GM12892 (cell line): ENCODE results near the gene SLC10A3.

Experiments used
- DNase-seq: peaks from one replicate; pipeline ENCODE4 v3.0.0; 2011; ENCODE audit not compliant: insufficient read length
- FAIRE-seq: peaks from 2 replicates; lab custom pipeline; 2011; peaks lifted over from hg19 to GRCh38; lab: Jason Lieb, UNC
- POLR2A ChIP-seq: IDR thresholded peaks from 2 replicates; pipeline ENCODE4 v1.6.1; 2011; ENCODE audit warnings: low read depth, low read length, control low read depth
- POLR2AphosphoS5 ChIP-seq: IDR thresholded peaks from 2 replicates; pipeline ENCODE4 v1.6.1; 2011; ENCODE audit warnings: low read depth, low read length, control low read depth
- TAF1 ChIP-seq: IDR thresholded peaks from 2 replicates; pipeline ENCODE4 v1.6.1; 2011; ENCODE audit warnings: low read depth, mild to moderate bottlenecking, control low read depth, low read length, borderline replicate concordance

Gene SLC10A3

DNA sequence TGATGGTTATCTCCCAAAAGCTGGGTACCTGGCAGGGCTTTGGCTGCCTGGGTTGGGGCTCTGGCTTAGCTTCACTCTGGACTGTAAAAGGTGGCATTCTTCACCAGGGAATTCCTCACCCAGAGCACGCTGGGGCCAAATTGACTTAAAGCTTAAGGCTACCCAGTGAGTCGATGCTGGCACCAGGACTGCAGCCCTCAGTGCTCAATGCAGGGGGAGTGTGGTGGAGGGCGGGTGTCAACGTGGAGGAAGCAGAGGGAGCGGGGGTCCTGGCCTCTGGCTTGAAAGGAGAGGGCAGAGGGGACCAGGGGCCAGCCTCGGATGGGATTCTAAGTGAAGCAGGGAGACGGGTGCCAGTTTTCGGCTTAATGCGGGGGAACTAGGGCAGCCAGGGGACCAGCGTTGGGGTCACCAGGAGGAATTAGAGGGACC, 46.9 kb downstream of the SLC10A3 start:
- FAIRE-seq (no peak), DNase-seq (no peak)
- no peak for TF ChIP-seq TAF1
- no peak for TF ChIP-seq POLR2AphosphoS5
- TF ChIP-seq POLR2A: no peak

- FAIRE-seq (no peak), DNase-seq (no peak)
- TF ChIP-seq POLR2AphosphoS5 (no peak), TAF1 (no peak), POLR2A (no peak)
Measured at GRCh38 chrX:154441984-154442707, 48.3 kb downstream of the SLC10A3 start.

GRCh38 chrX:154441564-154441963, 48.9 kb downstream of the SLC10A3 start:
- no peak for FAIRE-seq
- TF ChIP-seq TAF1: no peak
- TF ChIP-seq POLR2A: no peak
- no peak for TF ChIP-seq POLR2AphosphoS5
- DNase-seq: no peak

GRCh38 chrX:154440623-154441357, 49.6 kb downstream of the SLC10A3 start:
- FAIRE-seq: no peak
- TF ChIP-seq TAF1: no peak
- TF ChIP-seq POLR2AphosphoS5: no peak
- TF ChIP-seq POLR2A: no peak
- no peak for DNase-seq

GRCh38 chrX:154439841-154440240, 50.6 kb downstream of the SLC10A3 start:
- DNase-seq (no peak), FAIRE-seq (no peak)
- TF ChIP-seq POLR2A: no peak
- TF ChIP-seq TAF1: no peak
- no peak for TF ChIP-seq POLR2AphosphoS5

DNA sequence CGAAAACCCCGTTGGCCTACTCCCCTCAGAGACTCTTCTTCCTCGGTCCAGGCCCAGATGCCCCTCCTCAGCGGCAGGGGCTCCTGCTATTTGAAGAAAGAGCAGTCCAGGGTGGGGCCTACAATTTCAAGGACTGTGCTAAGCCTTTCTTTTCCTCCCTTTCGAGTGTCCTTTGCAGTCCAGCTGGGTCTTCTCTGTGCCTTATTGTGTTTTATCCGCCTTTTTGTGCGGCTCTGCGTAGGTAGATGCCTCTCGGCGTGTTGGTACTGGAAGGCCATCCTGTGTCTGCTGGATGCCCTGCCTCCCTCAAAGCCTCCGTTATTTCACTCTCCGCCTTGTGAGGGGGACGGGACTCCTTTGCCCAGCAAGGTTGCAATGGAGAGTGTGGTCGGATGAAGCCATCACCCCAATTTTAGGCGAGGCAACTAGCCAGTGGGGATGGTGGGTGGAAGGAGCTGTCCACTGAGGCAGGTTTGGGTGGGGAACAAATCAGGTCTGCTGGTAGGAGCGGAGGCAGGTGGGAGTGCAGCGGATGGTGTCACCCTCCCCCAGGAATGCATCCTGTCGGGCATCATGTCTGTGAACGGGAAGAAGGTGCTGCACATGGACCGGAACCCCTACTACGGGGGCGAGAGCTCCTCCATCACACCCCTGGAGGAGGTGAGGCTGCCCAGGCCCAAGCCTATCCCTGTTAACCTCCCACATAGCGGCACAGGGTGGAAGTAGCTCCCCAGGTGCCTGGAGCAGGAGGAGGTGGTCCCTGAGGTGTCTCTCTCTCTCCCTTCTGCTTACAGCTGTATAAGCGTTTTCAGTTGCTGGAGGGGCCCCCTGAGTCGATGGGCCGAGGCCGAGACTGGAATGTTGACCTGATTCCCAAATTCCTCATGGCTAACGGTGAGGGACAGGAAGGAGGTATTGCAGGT, 52.2 kb downstream of the SLC10A3 start:
- no peak for DNase-seq
- FAIRE-seq: no peak
- TF ChIP-seq POLR2AphosphoS5 (no peak), TAF1 (no peak), POLR2A (no peak)
